Measurements from ENCODE around the gene MAP1LC3B. TPM values are rescaled to one million over a fixed set of nuclear protein-coding genes. Genes with fewer than 3 reads are reported as not detected.
"Not testable (repeated sequence)": the region's sequence is repeated elsewhere in the genome, so short reads cannot be mapped to it uniquely, and the experiment has no call there.

The MAP1LC3B gene
- total RNA-seq, 2 experiments from 2014 or later: 55.3 to 58.1 TPM

- DNase-seq: no peak
- TF ChIP-seq CTCF (IDR thresholded peaks at IDR 0.05): no peak
- Mint-ChIP-seq H3K27ac (no peak overlapping the region), H3K27me3 (no peaks in the 10 kb centered on the region), H3K36me3 (ENCODE audit: low read depth) (peaks cover 20% of the 10 kb centered on the region), H3K4me1 (ENCODE audit: low read depth) (peaks cover 2% of the 10 kb centered on the region), H3K4me3 (no peak overlapping the region), H3K9me3 (no peaks in the 10 kb centered on the region)
- CTCF ChIA-PET: interaction anchor here (0.7 kb wide), 1 partner anchor 42 kb away, joined by 3 read pairs; the partner anchor contains the start of gene C16orf95
- intact Hi-C loops (cut with micrococcal nuclease): no loop called here
- no peak for ATAC-seq
- POLR2A ChIA-PET: interaction anchor here (0.6 to 1.6 kb wide), 2 partner anchors 42 to 1090 kb away, joined by 3 to 4 read pairs; no protein-coding TSS in a partner anchor
These were observed 33.0 kb upstream of the MAP1LC3B start for GRCh38 chr16:87359121-87359520.

GRCh38 chr16:87360862-87361610 is 31.1 kb upstream of the MAP1LC3B start:
- no peak overlapping the region for H3K4me3 Mint-ChIP-seq
- peaks cover 12% of the 10 kb centered on the region for H3K4me1 Mint-ChIP-seq (ENCODE audit: low read depth)
- no peaks in the 10 kb centered on the region for H3K9me3 Mint-ChIP-seq
- no peak for TF ChIP-seq CTCF (IDR thresholded peaks at IDR 0.05)
- H3K27me3 Mint-ChIP-seq: no peaks in the 10 kb centered on the region
- CTCF ChIA-PET: interaction anchor here (1.0 kb wide), 1 partner anchor 172 kb away, joined by 3 read pairs; no protein-coding TSS in a partner anchor
- H3K27ac Mint-ChIP-seq: no peak overlapping the region
- POLR2A ChIA-PET: interaction anchor here (0.6 to 1.0 kb wide), 2 partner anchors 14 to 816 kb away, joined by 3 read pairs; no protein-coding TSS in a partner anchor
- no peak for ATAC-seq
- H3K36me3 Mint-ChIP-seq (ENCODE audit: low read depth): peaks cover 20% of the 10 kb centered on the region
- intact Hi-C loops (cut with micrococcal nuclease): no loop called here
- DNase-seq: no peak

GRCh38 chr16:87361916-87362619 is 30.1 kb upstream of the MAP1LC3B start:
- ATAC-seq (no peak), DNase-seq (no peak)
- Mint-ChIP-seq H3K9me3 (no peaks in the 10 kb centered on the region), H3K4me1 (ENCODE audit: low read depth) (peaks cover 17% of the 10 kb centered on the region), H3K4me3 (no peak overlapping the region), H3K36me3 (ENCODE audit: low read depth) (peaks cover 23% of the 10 kb centered on the region), H3K27me3 (no peaks in the 10 kb centered on the region), H3K27ac (no peak overlapping the region)
- CTCF ChIA-PET: interaction anchor here (1.0 kb wide), 1 partner anchor 173 kb away, joined by 3 read pairs; no protein-coding TSS in a partner anchor
- no peak for TF ChIP-seq CTCF (IDR thresholded peaks at IDR 0.05)
- intact Hi-C loops (cut with micrococcal nuclease): no loop called here
- POLR2A ChIA-PET: interaction anchor here (0.6 to 1.5 kb wide), 2 partner anchors 45 to 814 kb away, joined by 3 read pairs; partner anchors contain the start of gene C16orf95

- ChIA-PET CTCF (interaction anchor here (1.3 kb wide), 1 partner anchor 33 kb away, joined by 3 read pairs; no protein-coding TSS in a partner anchor), POLR2A (interaction anchor here (1.5 kb wide), 1 partner anchor 46 kb away, joined by 3 read pairs; the partner anchor contains the start of gene C16orf95)
- H3K9me3 Mint-ChIP-seq; DNase-seq; H3K27ac Mint-ChIP-seq; H3K27me3 Mint-ChIP-seq; ATAC-seq; H3K4me3 Mint-ChIP-seq; intact Hi-C loops (cut with micrococcal nuclease): not testable (repeated sequence)
- Mint-ChIP-seq H3K36me3 (ENCODE audit: low read depth) (peaks cover 22% of the 10 kb centered on the region), H3K4me1 (ENCODE audit: low read depth) (peaks cover 27% of the 10 kb centered on the region)
These were observed 29.1 kb upstream of the MAP1LC3B start for GRCh38 chr16:87362828-87363559.

All from activated CD8-positive, alpha-beta T cell treated with anti-CD3 and anti-CD28 coated beads for 36 hours (primary cell).